ENCODE data around the gene SLC47A1.
A peak's percentile ranks its signal among the peaks of the same experiment; 100 is the strongest.
"Not testable (repeated sequence)": the region's sequence is repeated elsewhere in the genome, so short reads cannot be mapped to it uniquely, and the experiment has no call there.

The SLC47A1 gene

GRCh38 chr17:19520641-19521040 lies 13.0 kb upstream of the SLC47A1 start:
- DNase-seq: no peak

- DNase-seq: no peak
Observed at GRCh38 chr17:19523690-19524089, 10.0 kb upstream of the SLC47A1 start.

DNA sequence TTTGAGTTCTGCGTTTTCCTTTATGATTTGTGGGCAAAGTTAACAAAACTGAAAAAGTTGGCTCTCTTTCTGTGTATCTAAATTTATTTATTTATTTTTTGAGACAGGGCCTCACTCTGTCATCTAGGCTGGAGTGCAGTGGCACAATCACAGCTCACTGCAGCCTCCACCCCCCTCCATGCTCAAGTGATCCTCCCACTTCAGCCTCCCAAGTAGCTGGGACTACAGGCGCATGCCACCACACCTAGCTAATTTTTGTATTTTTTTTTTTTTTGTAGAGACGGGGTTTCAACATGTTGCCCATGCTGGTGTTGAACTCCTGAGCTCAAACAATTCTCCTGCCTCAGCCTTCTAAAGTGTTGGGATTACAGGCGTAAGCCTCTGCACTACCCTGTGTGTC lies 6.7 kb upstream of the SLC47A1 start:
- DNase-seq: not testable (repeated sequence)

GRCh38 chr17:19531780-19532501 lies 1.7 kb upstream of the SLC47A1 start:
- DNase-seq: no peak

- no peak for DNase-seq
Observed at GRCh38 chr17:19533036-19533717, 477 bp upstream of the SLC47A1 start.

- DNase-seq: peak; percentile 57
Observed at GRCh38 chr17:19534562-19535149, 1.0 kb downstream of the SLC47A1 start.

- DNase-seq: no peak
Observed at GRCh38 chr17:19537111-19537510, 3.5 kb downstream of the SLC47A1 start.

GRCh38 chr17:19538095-19539039 lies 4.7 kb downstream of the SLC47A1 start:
- DNase-seq: no peak

DNA sequence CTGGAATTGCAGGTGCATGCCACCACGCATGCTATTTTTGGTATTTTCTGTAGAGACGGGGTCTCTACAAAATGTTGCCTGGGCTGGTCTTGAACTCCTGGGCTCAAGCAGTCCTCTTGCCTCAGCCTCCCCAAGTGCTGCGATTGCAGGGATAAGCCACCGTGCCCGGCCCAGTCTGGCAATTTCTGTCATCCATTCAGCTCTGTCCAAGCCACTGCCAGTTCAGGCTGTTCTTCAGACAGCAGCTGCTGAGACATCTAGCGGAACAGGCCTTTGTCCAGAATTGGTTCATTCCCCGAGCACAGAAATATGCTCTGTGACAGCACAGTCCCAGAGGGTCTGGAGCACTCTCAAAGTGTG lies 5.4 kb downstream of the SLC47A1 start:
- DNase-seq: no peak

GRCh38 chr17:19539841-19540311 lies 6.2 kb downstream of the SLC47A1 start:
- no peak for DNase-seq

GRCh38 chr17:19540706-19541370 lies 7.2 kb downstream of the SLC47A1 start:
- DNase-seq: no peak

DNA sequence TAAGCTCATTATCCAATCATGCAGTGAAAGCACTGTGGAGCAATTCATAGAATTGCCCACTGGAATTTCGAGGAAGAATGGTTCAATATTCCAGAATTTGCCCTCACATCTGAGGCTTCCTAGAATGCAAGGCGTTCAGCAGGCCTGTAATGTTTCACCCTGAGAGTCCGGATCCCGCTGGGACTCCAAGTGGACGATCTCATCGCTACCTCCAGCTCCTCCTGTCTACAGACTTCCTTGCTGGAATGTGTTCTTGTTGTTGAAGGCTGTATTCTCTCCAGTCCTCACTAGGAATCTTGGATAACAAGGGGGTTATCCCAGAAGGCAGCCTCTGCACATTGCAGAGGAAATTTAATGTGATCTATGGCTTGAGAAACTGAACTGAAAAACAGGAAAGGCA lies 7.8 kb downstream of the SLC47A1 start:
- DNase-seq: no peak

DNA sequence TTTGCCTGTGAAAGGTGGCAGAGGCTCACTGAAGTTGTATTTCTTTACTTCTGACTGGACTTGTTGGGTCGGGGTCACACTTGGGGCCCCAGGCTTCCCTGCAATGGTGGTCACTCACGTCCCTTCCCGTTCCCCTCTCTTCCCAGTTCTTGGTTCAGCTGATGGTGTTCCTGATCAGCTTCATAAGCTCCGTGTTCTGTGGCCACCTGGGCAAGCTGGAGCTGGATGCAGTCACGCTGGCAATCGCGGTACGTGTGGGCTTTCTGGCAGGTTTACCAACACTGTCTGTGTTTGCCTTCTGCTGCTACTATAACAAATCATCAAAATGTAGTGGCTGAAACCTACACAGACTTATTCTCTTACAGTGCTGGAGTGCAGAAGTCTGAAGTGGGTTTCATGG lies 8.6 kb downstream of the SLC47A1 start:
- no peak for DNase-seq

DNA sequence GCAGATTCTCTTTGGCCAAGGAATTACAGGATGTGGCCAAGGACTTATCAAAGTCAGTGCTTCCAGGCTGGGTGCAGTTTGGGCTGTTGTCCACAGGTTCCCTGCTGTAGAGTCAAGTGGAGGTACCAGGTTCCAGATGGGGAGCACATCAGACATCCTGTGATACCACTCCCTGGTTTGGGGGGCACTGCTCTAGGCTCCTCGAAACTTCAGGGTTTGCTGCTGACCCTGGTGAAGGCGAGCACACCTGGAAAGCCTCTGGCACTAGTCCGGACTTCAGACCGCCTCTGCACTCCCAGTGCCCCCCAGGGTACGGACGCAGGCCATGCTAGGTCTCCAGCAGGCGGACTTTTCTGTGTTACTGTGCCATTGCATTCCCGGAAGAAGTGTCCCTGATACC lies 10.7 kb downstream of the SLC47A1 start:
- DNase-seq: no peak

DNA sequence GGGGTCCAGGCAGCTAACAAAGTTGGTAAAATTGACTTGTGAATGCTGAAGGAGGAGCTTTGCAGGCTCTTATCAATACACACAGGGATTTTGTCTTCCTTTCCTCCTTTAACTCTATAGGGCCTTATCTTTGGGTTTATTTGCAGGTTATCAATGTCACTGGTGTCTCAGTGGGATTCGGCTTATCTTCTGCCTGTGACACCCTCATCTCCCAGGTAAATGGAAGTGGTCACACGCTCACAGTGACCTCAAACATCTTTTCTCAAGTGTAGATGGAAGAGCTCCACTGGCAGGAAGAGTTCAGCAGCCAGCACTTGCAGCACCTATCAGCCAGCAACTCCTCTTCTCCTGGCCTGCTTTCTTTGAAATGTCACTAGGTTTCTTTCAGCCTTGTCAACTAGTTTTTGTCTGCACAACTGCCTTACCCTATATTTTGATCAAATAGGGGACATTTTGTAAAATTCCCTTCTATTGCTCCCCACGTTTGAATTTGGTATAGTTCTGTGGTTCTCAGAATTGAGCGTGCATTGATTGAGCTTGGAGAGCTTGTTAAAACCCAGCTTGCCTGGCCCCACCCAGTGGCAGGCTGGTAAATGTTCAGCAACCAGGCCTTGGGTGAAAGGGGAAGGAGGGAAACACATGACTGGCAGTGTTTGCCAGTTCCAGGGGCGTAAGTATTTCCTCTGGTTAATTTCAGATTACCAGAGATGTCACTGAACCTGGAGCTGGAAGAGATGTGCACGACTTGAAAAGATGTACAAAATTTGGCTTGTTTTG lies 12.8 kb downstream of the SLC47A1 start:
- DNase-seq: no peak

DNA sequence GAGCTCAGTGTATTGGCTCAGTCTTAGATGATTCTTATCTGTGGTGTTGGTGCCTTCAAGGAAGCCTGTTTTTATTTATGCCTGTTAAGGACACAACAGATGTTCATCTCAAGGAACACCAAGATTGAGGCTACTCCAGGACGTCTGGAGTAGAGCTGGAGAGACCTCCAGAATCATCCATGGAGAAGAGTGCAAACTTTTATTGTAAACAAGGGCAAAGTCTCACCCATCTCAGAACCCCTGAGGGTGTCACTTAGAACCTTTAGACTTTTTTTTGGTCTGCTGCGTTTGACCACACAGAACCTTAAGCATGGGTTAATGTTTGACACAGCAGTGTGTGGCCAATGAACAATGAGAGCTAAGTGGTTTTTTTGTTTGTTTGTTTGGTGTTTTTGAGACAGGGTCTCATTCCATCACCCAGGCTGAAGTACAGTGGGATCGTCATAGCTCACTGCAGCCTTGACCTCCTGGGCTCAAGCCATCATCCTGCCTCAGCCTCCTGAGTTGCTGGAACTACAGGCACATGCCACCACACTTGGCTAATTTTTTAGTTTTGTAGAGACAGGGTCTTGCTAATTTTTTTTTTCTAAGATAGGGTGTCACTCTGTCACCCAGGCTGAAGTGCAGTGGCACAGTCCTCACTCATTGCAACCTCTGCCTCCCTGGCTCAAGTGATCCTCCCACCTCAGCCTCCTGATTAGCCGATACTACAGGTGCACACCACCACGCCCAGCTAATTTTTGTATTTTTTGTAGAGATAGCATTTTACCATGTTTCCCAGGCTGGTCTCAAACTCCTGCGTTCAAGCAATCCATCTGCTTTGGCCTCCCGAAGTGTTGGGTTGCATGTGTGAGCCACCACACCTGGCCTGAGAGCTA lies 16.3 kb downstream of the SLC47A1 start:
- no peak for DNase-seq

- DNase-seq: no peak
Observed at GRCh38 chr17:19551165-19551564, 17.5 kb downstream of the SLC47A1 start.

- no peak for DNase-seq
Observed at GRCh38 chr17:19551591-19552148, 18.0 kb downstream of the SLC47A1 start.

- no peak for DNase-seq
Observed at GRCh38 chr17:19553036-19553435, 19.4 kb downstream of the SLC47A1 start.

GRCh38 chr17:19554393-19554792 lies 20.7 kb downstream of the SLC47A1 start:
- no peak for DNase-seq
